HEK293T (cell line): ENCODE data around the gene IRF1.

ENCODE experiments used
- CTBP1 ChIP-seq: fragments of 450-650 bp; IDR thresholded peaks from 2 replicates; pipeline ENCODE4 v1.6.1; 2016; ENCODE audit warnings: borderline replicate concordance
- FOXM1 ChIP-seq: fragments of 450-650 bp; IDR thresholded peaks from 2 replicates; pipeline ENCODE4 v1.6.1; 2017; ENCODE audit warnings: mild to moderate bottlenecking, borderline replicate concordance
- L3MBTL2 ChIP-seq: fragments of 450-650 bp; conservative IDR thresholded peaks from 2 replicates; pipeline ENCODE4 v1.6.1; 2016; ENCODE audit warnings: mild to moderate bottlenecking
- LEF1 ChIP-seq: fragments of 450-650 bp; IDR thresholded peaks from 2 replicates; pipeline ENCODE4 v1.6.1; 2017; ENCODE audit warnings: mild to moderate bottlenecking, borderline replicate concordance
- PKNOX1 ChIP-seq: fragments of 450-650 bp; IDR thresholded peaks from 2 replicates; pipeline ENCODE4 v1.6.1; 2016
- SP1 ChIP-seq: fragments of 450-650 bp; IDR thresholded peaks from 2 replicates; pipeline ENCODE4 v1.6.1; 2017
- TARDBP ChIP-seq: fragments of 450-650 bp; IDR thresholded peaks from 2 replicates; pipeline ENCODE4 v1.6.1; 2016
- ZNF384 ChIP-seq: fragments of 450-650 bp; IDR thresholded peaks from 2 replicates; pipeline ENCODE4 v1.6.1; 2016

- TF ChIP-seq CTBP1 (no peak), LEF1 (no peak), FOXM1 (no peak), L3MBTL2 (no peak), TARDBP (no peak), SP1 (no peak), ZNF384 (no peak), PKNOX1 (no peak)
Observed at GRCh38 chr5:132458226-132458560, 32.4 kb downstream of the IRF1 start.
